ENCODE measurements around the gene FAM221B.

Gene FAM221B

GRCh38 chr9:35828716-35829083 is at the start of gene FAM221B:
Gene FAM221B, minus strand, starts transcription at chr9:35828732. Its CDS starts 2,571 bp downstream, at chr9:35826161.
- no peak for DNase-seq (ENCODE audit: low read depth in 2 of 2)

GRCh38 chr9:35872505-35872904 is 44.0 kb upstream of the FAM221B start:
- DNase-seq (ENCODE audit: low read depth in 2 of 2), result no peak

- DNase-seq (ENCODE audit: low read depth in 2 of 2), result no peak
These were observed 43.0 kb upstream of the FAM221B start for GRCh38 chr9:35871545-35871944.

- no peak for DNase-seq (ENCODE audit: low read depth in 2 of 2)
These were observed 41.9 kb upstream of the FAM221B start, which contains the start of gene OR13J1 for GRCh38 chr9:35870351-35870923. Gene OR13J1, minus strand, starts transcription at chr9:35870401. Its CDS starts 0 bp downstream, at chr9:35870401.

- DNase-seq (ENCODE audit: low read depth in 2 of 2), result no peak
These were observed 41.2 kb upstream of the FAM221B start for GRCh38 chr9:35869621-35870216.

- DNase-seq (ENCODE audit: low read depth in 2 of 2), result no peak
These were observed 40.4 kb upstream of the FAM221B start for GRCh38 chr9:35868933-35869332.

GRCh38 chr9:35867538-35867937 is 39.0 kb upstream of the FAM221B start:
- no peak for DNase-seq (ENCODE audit: low read depth in 2 of 2)

- no peak for DNase-seq (ENCODE audit: low read depth in 2 of 2)
These were observed 36.2 kb upstream of the FAM221B start for GRCh38 chr9:35864695-35865255.

- no peak for DNase-seq (ENCODE audit: low read depth in 2 of 2)
These were observed 35.1 kb upstream of the FAM221B start for GRCh38 chr9:35863583-35863982.

- DNase-seq (ENCODE audit: low read depth in 2 of 2), result no peak
These were observed 33.8 kb upstream of the FAM221B start for GRCh38 chr9:35862328-35862727.

GRCh38 chr9:35861161-35861897 is 32.8 kb upstream of the FAM221B start:
- no peak for DNase-seq (ENCODE audit: low read depth in 2 of 2)

GRCh38 chr9:35859990-35860339 is 31.4 kb upstream of the FAM221B start:
- no peak for DNase-seq (ENCODE audit: low read depth in 2 of 2)

GRCh38 chr9:35859310-35859989 is 30.9 kb upstream of the FAM221B start:
- DNase-seq (ENCODE audit: low read depth in 2 of 2), result no peak

- DNase-seq (ENCODE audit: low read depth in 2 of 2), result no peak
These were observed 29.9 kb upstream of the FAM221B start for GRCh38 chr9:35858458-35858857.

- DNase-seq (ENCODE audit: low read depth in 2 of 2), result no peak
These were observed 28.4 kb upstream of the FAM221B start for GRCh38 chr9:35856882-35857281.

- DNase-seq (ENCODE audit: low read depth in 2 of 2), result no peak
These were observed 27.7 kb upstream of the FAM221B start for GRCh38 chr9:35856206-35856605.

GRCh38 chr9:35854091-35854762 is 25.7 kb upstream of the FAM221B start:
- no peak for DNase-seq (ENCODE audit: low read depth in 2 of 2)

GRCh38 chr9:35852876-35853865 is 24.6 kb upstream of the FAM221B start:
- DNase-seq (ENCODE audit: low read depth in 2 of 2), result no peak

- no peak for DNase-seq (ENCODE audit: low read depth in 2 of 2)
These were observed 23.8 kb upstream of the FAM221B start for GRCh38 chr9:35852267-35852815.
